Erythroblast (primary cell): ENCODE results near the gene FAM98A.

Experiments used
- GATA1 ChIP-seq: IDR thresholded peaks from 2 replicates; pipeline ENCODE4 v1.6.1; 2011; ENCODE audit warnings: low read depth, mild to moderate bottlenecking, control low read depth, low read length, moderate library complexity
- POLR2A ChIP-seq: IDR thresholded peaks from 2 replicates; pipeline ENCODE4 v1.6.1; 2011; ENCODE audit warnings: mild to moderate bottlenecking, low read length

GRCh38 chr2:33644215-33644614 lies 45.1 kb upstream of the FAM98A start:
- no peak for TF ChIP-seq POLR2A
- no peak for TF ChIP-seq GATA1
